Tibial nerve (tissue), 4 donors: ENCODE measurements around the gene TANC1.

Experiments used
- EP300 ChIP-seq, 2 donors: sonication (generic); formaldehyde crosslinking; IDR thresholded peaks; one replicate each; pipeline ENCODE4 v1.6.1; 2017; ENCODE audit warnings: antibody characterized with exemption in 2 of 2, mild to moderate bottlenecking in 1 of 2
- POLR2A ChIP-seq, 2 donors: fragments of 450-650 bp; IDR thresholded peaks; one replicate each; pipeline ENCODE4 v1.6.1; 2017; ENCODE audit warnings: antibody characterized with exemption in 2 of 2, mild to moderate bottlenecking in 2 of 2, moderate library complexity in 2 of 2
- TF ChIP-seq, protein P1 (sequence below), 5 experiments: fragments of 200-600 bp in 3 of 5; fragments of 450-650 bp in 2 of 5; sonication (generic) in 3 of 5; IDR thresholded peaks; one replicate each; pipeline ENCODE4 v1.5.1; 2016 to 2019; ENCODE audit warnings: antibody characterized with exemption in 5 of 5, mild to moderate bottlenecking in 3 of 5, moderate library complexity in 2 of 5

DNA sequence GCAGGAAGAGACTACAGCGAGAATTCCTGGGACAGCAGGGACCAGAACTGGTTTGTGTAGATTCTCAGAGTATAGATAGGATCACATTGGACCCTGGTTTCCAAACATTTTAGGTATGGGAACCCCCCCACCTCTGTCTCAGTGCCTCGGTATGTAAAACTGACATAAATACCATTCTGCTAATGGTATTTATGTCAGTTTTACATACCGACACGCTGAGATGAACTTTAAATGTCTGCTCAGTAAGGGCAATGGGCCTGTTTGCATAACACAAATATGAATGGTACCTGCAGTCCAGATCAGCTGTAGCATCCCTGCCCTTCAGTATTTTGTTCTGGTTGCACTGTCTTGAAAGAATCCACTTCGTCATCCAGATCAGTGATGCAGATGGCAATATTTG lies 244.9 kb downstream of the TANC1 start:
- TF ChIP-seq POLR2A (IDR thresholded peaks at IDR 0.05) (no peak), EP300 (IDR thresholded peaks at IDR 0.05) (no peak)
- TF ChIP-seq, protein P1, sequence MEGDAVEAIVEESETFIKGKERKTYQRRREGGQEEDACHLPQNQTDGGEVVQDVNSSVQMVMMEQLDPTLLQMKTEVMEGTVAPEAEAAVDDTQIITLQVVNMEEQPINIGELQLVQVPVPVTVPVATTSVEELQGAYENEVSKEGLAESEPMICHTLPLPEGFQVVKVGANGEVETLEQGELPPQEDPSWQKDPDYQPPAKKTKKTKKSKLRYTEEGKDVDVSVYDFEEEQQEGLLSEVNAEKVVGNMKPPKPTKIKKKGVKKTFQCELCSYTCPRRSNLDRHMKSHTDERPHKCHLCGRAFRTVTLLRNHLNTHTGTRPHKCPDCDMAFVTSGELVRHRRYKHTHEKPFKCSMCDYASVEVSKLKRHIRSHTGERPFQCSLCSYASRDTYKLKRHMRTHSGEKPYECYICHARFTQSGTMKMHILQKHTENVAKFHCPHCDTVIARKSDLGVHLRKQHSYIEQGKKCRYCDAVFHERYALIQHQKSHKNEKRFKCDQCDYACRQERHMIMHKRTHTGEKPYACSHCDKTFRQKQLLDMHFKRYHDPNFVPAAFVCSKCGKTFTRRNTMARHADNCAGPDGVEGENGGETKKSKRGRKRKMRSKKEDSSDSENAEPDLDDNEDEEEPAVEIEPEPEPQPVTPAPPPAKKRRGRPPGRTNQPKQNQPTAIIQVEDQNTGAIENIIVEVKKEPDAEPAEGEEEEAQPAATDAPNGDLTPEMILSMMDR (IDR thresholded peaks at IDR 0.05): no peak
